Measurements from ENCODE around the gene BMPR1A. TPM values are rescaled to one million over a fixed set of nuclear protein-coding genes. Genes with fewer than 3 reads are reported as not detected.
A peak's percentile ranks its signal among the peaks of the same experiment; 100 is the strongest.
"Not testable (repeated sequence)": the region's sequence is repeated elsewhere in the genome, so short reads cannot be mapped to it uniquely, and the experiment has no call there.

BMPR1A gene
- total RNA-seq, 3 donors from 2014 or later: 49.8 to 87.2 (median 57.4) TPM

GRCh38 chr10:86974484-86974883, 218.1 kb downstream of the BMPR1A start:
- intact Hi-C loops (cut with DNase I; ENCODE audit: low total_unique reads): loop anchor here (10.0 kb wide), 1 partner anchor 1580 kb away; no protein-coding TSS in a partner anchor
- TF ChIP-seq CTCF (IDR thresholded peaks at IDR 0.05) (no peak), POLR2A (IDR thresholded peaks at IDR 0.05) (no peak), POLR2AphosphoS5 (IDR thresholded peaks at IDR 0.05) (no peak)
- H3K27me3 ChIP-seq: no peaks in the 10 kb centered on the region
- H3K4me1 ChIP-seq: peaks cover 0 to 4% of the 10 kb centered on the region in 2 donors
- no peaks in the 10 kb centered on the region for H3K36me3 ChIP-seq
- peak overlapping the region in 1 of 3 donors; percentile 20 for H3K4me3 ChIP-seq
- H3K27ac ChIP-seq: peak overlapping the region; percentile 82 to 100
- H3K9me3 ChIP-seq: no peaks in the 10 kb centered on the region
- no peak for DNase-seq (ENCODE audit: low spot score in 2 of 2)

GRCh38 chr10:86976362-86977056, 220.1 kb downstream of the BMPR1A start:
- H3K4me3 ChIP-seq: no peak overlapping the region
- no peaks in the 10 kb centered on the region for H3K4me1 ChIP-seq
- H3K27ac ChIP-seq: no peak overlapping the region
- H3K27me3 ChIP-seq: no peaks in the 10 kb centered on the region
- H3K9me3 ChIP-seq: no peaks in the 10 kb centered on the region
- no peaks in the 10 kb centered on the region for H3K36me3 ChIP-seq
- intact Hi-C loops (cut with DNase I; ENCODE audit: low total_unique reads): loop anchor here (10.0 kb wide), 1 partner anchor 1578 kb away; no protein-coding TSS in a partner anchor
- DNase-seq (ENCODE audit: low spot score in 2 of 2): no peak
- TF ChIP-seq POLR2AphosphoS5 (IDR thresholded peaks at IDR 0.05) (no peak), POLR2A (IDR thresholded peaks at IDR 0.05) (no peak), CTCF (IDR thresholded peaks at IDR 0.05) (no peak)

GRCh38 chr10:86978457-86978856, 222.0 kb downstream of the BMPR1A start:
- not testable (repeated sequence) for DNase-seq (ENCODE audit: low spot score in 2 of 2); H3K27me3 ChIP-seq; H3K36me3 ChIP-seq; H3K9me3 ChIP-seq; H3K4me3 ChIP-seq; H3K4me1 ChIP-seq
- intact Hi-C loops (cut with DNase I; ENCODE audit: low total_unique reads): loop anchor here (10.0 kb wide), 1 partner anchor 1576 kb away; no protein-coding TSS in a partner anchor
- peak overlapping the region; percentile 60 to 68 for H3K27ac ChIP-seq

- intact Hi-C loops (cut with DNase I; ENCODE audit: low total_unique reads): loop anchor here (10.0 kb wide), 1 partner anchor 1575 kb away; no protein-coding TSS in a partner anchor
- peak overlapping the region in 1 of 2 donors; percentile 82 for H3K27ac ChIP-seq
- TF ChIP-seq POLR2AphosphoS5 (IDR thresholded peaks at IDR 0.05) (no peak), POLR2A (IDR thresholded peaks at IDR 0.05) (no peak)
Measured at GRCh38 chr10:86979296-86979818, 222.9 kb downstream of the BMPR1A start.

GRCh38 chr10:86979977-86980448, 223.6 kb downstream of the BMPR1A start:
- intact Hi-C loops (cut with DNase I; ENCODE audit: low total_unique reads): loop anchor here (10.0 kb wide), 1 partner anchor 1575 kb away; no protein-coding TSS in a partner anchor
- H3K27me3 ChIP-seq: no peaks in the 10 kb centered on the region
- H3K4me3 ChIP-seq: no peak overlapping the region
- no peaks in the 10 kb centered on the region for H3K9me3 ChIP-seq
- peak overlapping the region; percentile 33 to 82 for H3K27ac ChIP-seq
- TF ChIP-seq CTCF (IDR thresholded peaks at IDR 0.05) (no peak), POLR2A (IDR thresholded peaks at IDR 0.05) (no peak), POLR2AphosphoS5 (IDR thresholded peaks at IDR 0.05) (no peak)
- H3K4me1 ChIP-seq: no peaks in the 10 kb centered on the region
- H3K36me3 ChIP-seq: no peaks in the 10 kb centered on the region
- no peak for DNase-seq (ENCODE audit: low spot score in 2 of 2)

More at GRCh38 chr10:86979296-86979818, 222.9 kb downstream of the BMPR1A start:
- Histone ChIP-seq H3K36me3 (no peaks in the 10 kb centered on the region), H3K4me3 (no peak overlapping the region), H3K4me1 (no peaks in the 10 kb centered on the region), H3K9me3 (no peaks in the 10 kb centered on the region), H3K27me3 (no peaks in the 10 kb centered on the region)
- DNase-seq (ENCODE audit: low spot score in 2 of 2): no peak

GRCh38 chr10:86981020-86981419, 224.6 kb downstream of the BMPR1A start:
- H3K27me3 ChIP-seq; H3K4me1 ChIP-seq; H3K9me3 ChIP-seq; intact Hi-C loops (cut with DNase I; ENCODE audit: low total_unique reads); DNase-seq (ENCODE audit: low spot score in 2 of 2); H3K4me3 ChIP-seq; H3K36me3 ChIP-seq: not testable (repeated sequence)
- peak overlapping the region in 1 of 2 donors; percentile 82 for H3K27ac ChIP-seq
